8988T (cell line): ENCODE measurements around the gene TRIP13.
"Not testable (repeated sequence)": the region's sequence is repeated elsewhere in the genome, so short reads cannot be mapped to it uniquely, and the experiment has no call there.

Experiments used
- DNase-seq: peaks from one replicate; pipeline ENCODE4 v3.0.0; 2011

TRIP13 gene

GRCh38 chr5:900781-901180, 8.1 kb downstream of the TRIP13 start:
- no peak for DNase-seq

GRCh38 chr5:902129-902916, 9.6 kb downstream of the TRIP13 start:
- DNase-seq, result no peak

GRCh38 chr5:903756-904096, 11.0 kb downstream of the TRIP13 start:
- DNase-seq, result no peak

GRCh38 chr5:905139-905642, 12.5 kb downstream of the TRIP13 start:
- DNase-seq, result no peak

GRCh38 chr5:907366-907910, 14.8 kb downstream of the TRIP13 start:
- DNase-seq, result no peak

- no peak for DNase-seq
Observed at GRCh38 chr5:908172-908571, 15.5 kb downstream of the TRIP13 start.

- no peak for DNase-seq
Observed at GRCh38 chr5:909086-909485, 16.4 kb downstream of the TRIP13 start.

- DNase-seq, result no peak
Observed at GRCh38 chr5:909994-910768, 17.5 kb downstream of the TRIP13 start.

- no peak for DNase-seq
Observed at GRCh38 chr5:910769-911160, 18.1 kb downstream of the TRIP13 start.

GRCh38 chr5:911601-912000, 18.9 kb downstream of the TRIP13 start:
- no peak for DNase-seq

- peak; percentile 88 for DNase-seq
Observed at GRCh38 chr5:912280-913091, 19.8 kb downstream of the TRIP13 start.

- no peak for DNase-seq
Observed at GRCh38 chr5:914174-914573, 21.5 kb downstream of the TRIP13 start.

- DNase-seq, result no peak
Observed at GRCh38 chr5:914612-915011, 21.9 kb downstream of the TRIP13 start.

- DNase-seq, result not testable (repeated sequence)
Observed at GRCh38 chr5:915346-915745, 22.7 kb downstream of the TRIP13 start.

GRCh38 chr5:915946-916345, 23.3 kb downstream of the TRIP13 start:
- no peak for DNase-seq

- DNase-seq, result no peak
Observed at GRCh38 chr5:916441-917293, 24.0 kb downstream of the TRIP13 start.

- DNase-seq, result not testable (repeated sequence)
Observed at GRCh38 chr5:918717-919116, 26.0 kb downstream of the TRIP13 start.

- DNase-seq, result no peak
Observed at GRCh38 chr5:919356-920000, 26.8 kb downstream of the TRIP13 start.

- no peak for DNase-seq
Observed at GRCh38 chr5:920321-920720, 27.6 kb downstream of the TRIP13 start.

GRCh38 chr5:921456-922435, 29.1 kb downstream of the TRIP13 start:
- DNase-seq, result no peak
